Activated naive CD4-positive, alpha-beta T cell (primary cell): ENCODE measurements around the gene RIMBP2.

Source experiments
- DNase-seq, 4 experiments: peaks; one replicate each; lab custom pipeline; 2025; lab: John Stamatoyannopoulos, UW

Gene RIMBP2

DNA sequence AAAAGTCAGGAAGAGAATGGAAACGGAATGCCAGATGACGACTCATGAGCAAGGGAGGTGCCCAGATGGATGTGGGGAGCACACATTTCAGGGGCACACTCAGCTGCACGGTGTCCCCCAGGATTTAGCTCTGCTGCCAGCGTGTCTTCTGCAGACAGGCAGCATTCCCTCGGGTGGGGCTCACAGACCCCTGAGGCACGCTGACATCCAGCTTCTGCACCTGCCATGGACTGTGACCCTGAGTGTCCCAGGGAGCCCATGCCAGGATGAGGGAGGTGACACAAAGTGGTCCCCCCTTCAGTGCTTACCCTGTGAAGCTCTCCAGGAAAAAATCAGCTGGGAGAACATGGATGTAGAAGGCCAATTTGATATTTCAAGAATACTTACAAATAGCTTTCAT is 294.2 kb downstream of the RIMBP2 start:
- DNase-seq: no peak

DNA sequence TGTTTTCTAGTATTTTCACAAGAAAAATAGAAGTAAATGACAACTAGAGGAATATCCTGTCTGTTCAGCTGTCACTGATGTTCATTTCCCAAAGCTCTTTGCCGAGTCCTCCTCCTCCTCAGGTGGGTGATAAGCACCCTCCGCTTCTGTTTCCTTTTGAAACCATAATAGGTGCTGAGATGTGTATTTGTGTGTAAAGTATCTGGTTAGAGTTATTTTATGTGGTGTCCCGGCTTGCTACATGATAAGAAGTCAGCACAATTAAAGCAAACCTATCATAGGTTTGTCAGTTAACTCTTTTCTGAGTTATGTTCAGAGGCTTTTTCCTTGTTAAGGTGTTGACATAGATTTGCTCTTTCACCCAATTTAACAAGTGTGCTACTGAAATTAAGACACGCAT is 296.0 kb downstream of the RIMBP2 start:
- no peak for DNase-seq

DNA sequence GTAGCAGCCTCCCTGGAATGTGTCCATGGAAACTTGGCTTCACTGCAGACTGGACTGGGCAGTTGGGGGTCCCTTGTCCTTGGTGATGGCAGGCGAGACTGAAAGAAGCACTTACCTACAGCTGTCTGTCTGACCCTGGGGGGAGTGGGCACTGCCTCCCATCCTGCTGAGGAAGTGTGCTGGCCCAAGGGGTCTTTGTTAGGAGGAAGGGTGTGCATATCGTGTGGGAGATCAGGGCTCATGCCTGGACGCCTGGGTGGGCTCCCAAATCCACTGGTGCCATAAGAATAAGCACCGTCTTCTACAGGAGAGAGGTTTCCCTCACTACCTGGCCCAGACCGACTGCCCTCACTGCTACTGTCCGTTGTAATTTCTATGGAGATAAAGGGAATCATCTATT is 297.0 kb downstream of the RIMBP2 start:
- DNase-seq: no peak

DNA sequence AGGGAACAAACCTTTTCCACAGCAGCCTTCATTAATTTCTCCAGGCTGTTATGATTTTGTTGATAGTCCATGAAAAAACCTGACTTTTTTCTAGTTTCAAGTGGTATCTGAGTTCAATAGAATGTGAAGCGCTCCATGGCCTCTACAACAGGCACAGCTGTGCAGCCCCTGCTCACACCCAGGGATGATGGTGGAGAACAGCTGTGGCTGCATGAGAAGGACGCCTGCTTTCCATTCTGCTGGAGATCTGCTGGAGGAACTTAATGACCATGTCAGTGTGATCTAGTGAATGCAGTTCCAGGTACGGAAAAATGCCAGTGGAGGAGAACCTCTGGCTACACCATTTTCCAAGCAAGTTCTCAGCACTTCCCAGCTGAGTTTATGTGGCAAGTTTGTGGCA is 297.8 kb downstream of the RIMBP2 start:
- DNase-seq: no peak

DNA sequence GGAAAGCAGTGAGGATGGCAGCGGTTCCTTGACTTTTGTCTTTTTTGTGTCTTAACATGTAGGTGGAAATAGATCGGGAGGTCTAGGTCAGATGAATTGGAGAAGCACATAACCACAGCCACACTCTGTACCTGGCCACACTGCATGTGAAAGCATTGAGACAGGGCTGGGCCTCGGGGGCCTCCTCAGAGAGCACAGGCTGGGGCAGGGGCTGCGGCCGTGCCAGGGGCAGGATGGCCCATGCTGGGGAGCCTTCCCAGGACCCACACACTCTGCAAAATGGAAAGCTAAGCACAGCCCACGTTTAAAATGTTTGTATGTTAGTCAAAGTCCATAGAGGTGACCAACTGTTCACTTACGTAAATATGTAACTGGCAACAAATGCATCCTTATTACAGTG is 301.7 kb downstream of the RIMBP2 start:
- no peak for DNase-seq

DNA sequence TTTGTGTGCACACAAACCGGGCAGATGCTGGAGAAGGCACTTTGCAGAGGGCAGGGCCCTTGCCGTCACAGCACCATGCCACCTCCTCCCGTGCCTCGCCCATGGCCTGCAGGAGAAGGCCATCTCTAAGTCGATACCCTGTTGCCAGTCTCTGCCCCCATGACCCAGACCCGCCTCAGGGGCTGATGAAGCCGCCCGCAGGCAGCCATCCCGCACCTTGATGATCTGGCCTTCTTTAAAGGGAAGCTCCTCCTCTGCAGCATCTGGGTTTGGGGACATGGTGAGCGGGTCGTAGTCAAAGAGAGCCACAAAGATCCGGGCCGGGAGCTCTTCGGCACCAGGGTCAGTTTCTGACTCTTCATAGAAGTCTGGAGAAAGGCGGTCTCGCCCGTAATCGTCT is 302.2 kb downstream of the RIMBP2 start:
- DNase-seq: no peak

DNA sequence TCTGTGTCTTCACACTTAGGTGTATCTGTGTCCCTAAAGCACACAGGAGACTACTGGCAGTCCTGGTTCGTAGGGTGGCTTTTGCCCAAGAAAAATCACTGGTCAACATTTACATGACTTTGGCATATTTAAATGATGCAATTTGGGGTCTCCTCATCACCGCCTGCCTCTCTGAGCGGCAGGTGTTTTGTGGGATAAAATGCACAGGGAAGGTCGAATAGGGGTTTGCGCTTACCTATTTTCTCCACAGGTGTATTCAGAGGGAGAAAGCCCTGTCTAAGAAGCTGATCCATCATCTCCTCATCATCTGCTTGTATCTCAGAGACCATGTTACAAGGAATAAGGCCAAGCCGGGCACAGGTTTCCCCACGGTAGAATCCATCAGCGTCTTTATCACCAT is 303.7 kb downstream of the RIMBP2 start:
- no peak for DNase-seq

DNA sequence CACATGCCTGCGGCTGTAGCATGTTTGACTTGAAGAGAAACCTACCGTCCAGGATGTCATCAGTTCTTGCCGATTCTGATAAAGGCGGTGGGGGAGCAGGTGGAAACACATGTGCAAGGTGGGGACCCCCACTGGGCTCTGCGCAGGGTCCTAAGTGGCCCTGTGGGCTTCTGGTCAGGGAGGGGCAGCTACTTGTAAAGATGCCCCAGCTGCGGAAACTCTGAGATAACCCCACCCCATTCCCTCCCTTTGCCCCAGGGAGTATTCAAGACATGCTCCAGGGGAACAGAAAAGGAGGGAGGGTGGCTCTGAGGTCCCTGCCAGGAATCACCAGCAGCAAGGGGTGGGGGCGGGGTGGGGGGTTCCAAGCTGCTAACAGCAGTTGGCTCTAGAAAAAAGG is 310.8 kb downstream of the RIMBP2 start:
- no peak for DNase-seq

DNA sequence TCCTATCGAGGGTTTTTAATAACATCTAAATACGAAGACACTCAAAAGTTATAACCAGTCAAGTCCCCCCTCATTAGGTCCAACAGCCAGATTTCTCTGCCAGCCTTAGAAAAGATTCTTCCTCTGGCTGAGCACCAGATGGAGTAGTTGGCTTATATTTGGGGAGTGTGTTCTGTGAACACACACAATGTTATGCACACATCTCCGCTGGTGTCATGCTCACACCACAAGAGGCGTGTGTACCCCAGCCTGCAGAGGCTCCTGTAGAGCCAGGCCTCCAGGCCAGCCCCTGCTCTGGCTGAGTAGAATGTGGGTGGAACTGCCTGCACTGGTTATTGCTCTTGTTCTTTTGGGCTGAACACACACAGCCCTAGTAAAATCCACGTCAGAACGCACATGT is 314.4 kb downstream of the RIMBP2 start:
- no peak for DNase-seq

DNA sequence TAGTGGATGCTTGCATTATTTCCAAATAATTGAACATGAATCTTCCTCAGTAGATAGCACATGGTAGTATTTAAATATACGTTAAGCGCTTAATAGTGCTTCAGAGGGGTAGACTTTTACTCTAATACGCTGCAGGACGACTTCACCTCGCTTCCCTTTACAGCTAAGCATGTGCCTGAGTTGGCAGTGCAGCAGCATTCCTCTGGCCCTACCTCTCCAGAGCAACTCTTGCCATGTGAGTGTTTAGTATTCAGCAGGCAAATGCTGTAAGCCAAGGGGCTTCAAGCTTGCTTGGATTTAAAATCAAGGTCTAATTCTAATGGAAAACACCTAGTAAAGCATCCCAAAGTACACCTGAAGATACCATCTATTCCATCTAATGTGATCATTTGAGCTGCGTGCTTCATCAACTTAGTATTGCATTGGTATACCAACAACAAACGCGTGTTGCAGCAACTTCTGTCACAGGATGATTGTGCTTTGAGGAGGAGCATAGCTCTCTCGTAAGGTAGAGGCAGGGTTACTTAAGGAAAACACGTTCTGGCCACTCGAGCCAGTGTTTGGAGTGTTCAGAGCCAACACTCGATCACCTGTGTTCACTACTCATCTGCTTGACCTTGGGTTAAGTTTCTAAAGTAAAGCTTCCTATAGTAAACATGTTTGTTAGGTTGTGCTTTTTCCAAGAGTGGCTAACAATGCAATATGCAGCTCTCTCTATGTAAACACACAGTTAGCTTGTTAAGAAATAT is 317.8 kb downstream of the RIMBP2 start:
- DNase-seq: no peak

DNA sequence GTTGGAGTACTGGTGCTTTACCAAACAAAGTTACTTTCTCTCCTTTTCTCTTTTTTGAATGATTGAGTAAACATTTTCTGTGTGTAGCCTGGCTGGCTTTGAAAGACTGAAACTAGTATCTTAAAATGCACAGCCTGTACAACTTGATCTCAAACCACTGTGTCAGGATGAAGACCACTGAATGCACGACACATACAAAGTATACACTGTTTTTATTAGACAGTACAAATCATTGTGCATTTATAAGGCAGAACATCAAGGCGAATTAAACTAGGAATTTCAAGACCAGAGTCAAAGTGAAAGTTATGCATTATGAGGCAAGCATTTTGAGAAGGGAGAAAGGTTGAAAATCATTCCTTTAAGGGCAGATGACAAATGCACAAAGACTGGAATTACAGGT is 319.4 kb downstream of the RIMBP2 start:
- no peak for DNase-seq

DNA sequence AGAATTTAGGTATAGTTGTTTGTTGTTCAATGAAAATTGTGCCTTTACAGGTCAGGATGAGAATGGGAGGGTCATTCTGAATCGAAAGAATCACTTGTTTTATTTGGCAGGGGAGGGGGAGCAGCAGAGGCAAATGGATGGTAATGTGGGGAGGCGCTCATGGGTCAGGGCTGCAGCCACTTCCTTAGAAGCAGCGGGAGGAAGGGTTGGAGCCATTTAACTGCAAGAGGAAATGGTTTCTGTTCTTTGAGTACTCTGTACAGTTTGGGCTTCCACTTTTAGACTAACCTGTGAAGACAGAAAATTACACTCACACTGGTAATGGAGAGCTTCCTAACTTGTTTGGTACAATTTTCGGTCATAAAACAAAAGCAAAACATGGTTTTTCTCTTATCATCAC is 321.2 kb downstream of the RIMBP2 start:
- DNase-seq: no peak

DNA sequence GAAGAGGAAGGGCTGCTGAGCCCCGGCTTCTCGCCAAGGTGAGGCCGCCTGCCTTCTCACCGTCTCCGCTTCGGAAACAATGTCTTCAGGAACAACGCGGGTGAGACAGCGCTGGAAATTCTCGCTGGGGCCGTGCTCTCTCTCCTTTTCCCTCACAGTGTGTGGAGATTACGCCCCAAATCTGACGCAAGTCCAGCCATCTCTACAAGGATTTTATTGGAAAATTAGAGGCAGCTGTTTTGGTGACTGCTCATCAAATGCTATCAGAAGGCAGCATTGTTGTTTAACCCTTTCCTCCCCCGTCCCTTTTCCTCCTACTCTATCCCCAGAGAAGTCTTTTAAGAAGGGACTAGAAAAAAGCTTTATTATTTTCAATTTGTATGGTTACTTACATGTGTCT is 324.9 kb downstream of the RIMBP2 start:
- DNase-seq: no peak

DNA sequence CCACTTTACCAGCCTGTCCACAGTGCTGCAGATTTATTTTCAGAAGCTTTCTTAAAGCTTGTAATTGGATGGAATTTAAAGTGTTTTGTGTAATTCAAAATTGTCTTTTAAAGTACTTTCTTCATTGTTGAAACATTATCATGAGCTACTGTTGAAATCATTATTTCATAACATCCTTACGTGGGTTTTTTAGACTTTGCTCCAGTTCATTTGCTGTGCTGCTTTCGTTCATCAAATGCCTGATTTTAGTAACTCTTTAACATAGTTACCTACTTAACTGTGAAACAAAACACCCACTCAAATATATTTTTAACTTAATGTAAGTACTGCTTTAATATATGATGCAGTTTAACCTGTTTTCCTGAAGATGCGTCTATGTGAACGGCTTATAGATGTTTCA is 330.9 kb downstream of the RIMBP2 start:
- DNase-seq: no peak

DNA sequence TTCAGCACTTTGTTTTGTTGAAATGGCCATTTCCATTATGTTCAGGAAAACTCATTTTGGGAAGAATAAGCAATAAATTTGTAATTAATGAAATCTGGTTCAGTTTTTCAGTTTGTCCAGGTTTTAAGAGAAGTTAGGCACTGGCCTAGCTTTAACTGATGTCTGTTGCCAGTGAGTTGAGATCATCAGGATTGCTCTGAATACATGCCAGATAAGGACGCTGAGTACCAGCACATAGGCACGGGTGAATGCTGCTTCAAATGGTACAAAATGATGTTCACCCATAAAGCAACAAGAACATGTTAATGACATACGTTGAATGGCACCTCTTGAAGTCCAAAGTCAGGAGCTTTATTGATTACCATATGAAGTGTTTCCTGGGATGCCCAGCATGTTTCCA is 331.9 kb downstream of the RIMBP2 start:
- DNase-seq: no peak

DNA sequence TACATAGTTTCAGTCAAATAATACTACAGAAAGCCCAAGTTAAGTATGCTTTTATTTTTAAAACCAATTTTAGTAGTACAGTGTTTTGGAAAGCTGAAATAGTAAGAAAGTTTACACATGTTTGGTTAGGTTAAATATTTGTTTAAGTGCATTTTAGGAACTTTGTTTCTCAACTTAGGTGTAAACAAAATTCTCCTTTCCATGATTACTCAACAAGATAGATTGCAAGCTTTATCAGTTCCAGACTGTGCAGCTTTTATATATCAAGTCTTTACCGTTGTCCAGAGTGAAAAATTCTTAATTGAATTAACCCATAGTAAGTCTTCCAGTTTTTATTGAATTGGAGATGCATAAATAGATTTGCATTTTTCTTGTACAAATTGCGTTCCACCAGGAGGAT is 333.3 kb downstream of the RIMBP2 start:
- DNase-seq: no peak

DNA sequence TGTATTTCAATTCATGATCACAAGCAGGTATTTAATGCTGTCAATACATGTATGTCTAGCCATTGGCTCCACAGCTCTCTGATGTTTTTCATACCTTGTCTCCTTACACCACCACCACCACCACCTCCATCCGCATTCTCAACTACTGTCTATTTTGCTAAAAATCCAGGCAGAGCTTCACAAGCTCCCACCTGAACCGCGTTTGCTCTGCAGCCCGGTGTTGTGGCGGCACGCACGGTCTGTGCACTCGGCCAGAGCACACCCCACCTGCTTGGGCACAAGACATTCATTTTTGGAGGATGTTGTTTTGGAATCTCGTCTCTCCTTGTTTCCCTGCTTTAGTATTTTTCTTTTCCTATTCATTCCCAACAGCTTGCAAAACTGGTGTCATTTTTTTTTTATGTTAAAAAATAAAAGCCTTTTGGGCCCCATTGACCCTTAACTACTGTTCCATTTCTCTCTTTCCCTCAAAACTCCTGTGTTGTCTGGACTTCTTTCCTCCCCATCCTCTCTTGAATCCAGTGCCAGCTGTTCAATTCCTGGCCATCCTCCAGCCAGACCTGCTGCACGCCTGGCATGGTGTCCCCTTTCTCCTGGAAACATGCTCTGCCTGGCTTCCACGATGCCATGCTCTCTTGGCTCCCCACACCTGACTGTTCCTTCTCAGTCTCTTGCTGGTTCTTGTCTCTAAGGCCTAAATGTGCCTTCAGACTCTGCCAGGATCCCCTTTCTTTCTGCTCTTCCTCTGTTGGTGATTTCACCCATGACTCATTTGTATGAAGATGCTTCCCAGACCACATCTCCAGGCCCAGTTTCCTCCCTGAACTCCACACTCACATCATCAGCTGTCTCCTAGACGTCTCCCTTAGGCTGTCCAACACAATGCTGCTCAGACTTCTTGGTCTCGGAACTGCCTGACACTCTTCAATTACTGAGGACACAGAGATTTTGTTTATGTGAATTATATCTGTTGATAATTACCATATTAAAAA is 340.5 kb downstream of the RIMBP2 start:
- no peak for DNase-seq

DNA sequence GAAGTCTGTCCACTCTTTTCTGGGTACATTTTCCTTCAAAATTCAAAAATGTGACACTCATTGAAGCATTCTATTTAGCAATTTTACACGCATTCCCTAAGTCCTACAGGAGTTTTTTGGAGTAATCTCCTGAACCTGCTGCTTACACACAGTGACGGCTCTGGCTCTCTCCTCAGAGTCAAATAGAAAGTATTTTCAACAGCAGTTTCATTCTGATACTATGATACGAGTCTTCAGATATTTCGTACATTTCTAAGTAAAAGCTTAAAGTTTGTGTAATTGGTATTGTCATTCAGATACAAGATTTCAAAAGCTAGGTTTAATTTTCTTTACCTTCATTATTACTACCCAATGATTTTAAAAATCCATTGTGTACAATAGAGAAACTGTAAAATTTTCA is 342.0 kb downstream of the RIMBP2 start:
- no peak for DNase-seq

DNA sequence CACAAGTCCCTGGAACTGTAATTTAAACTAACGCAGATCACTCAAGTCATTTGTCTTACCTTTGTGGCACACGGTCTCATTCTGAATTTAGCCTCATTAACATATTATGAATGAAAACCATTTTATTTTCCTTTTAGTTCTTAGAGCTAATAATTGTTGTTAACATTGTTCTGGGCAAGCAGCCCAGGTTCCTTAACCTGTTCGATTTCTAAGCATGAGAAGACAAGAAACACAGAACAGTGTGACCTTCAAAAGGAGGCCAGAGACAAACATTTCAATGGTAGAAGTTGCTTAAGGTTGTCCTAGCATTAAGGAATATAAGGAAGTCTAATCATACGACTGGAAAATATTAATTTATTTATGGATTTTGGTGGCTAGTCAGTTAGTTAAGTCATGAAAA is 343.2 kb downstream of the RIMBP2 start:
- no peak for DNase-seq

DNA sequence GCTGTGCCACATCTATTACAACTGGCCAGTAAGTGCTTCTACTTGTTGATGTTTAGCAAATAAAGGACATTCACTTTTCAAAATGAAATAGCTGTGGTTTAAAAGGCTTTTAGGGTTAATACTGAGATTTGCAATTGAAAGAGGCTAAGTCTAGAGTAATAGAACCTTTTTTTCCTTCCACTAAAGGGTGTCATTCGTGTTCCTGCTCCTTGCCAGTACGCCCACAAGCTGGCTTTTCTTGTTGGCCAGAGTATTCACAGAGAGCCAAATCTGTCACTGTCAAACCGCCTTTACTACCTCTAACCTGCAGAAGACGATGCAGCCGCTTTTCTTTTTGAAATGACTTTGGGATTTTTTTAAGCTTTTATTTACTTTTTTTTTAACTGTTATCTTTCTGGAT is 344.8 kb downstream of the RIMBP2 start:
- no peak for DNase-seq

DNA sequence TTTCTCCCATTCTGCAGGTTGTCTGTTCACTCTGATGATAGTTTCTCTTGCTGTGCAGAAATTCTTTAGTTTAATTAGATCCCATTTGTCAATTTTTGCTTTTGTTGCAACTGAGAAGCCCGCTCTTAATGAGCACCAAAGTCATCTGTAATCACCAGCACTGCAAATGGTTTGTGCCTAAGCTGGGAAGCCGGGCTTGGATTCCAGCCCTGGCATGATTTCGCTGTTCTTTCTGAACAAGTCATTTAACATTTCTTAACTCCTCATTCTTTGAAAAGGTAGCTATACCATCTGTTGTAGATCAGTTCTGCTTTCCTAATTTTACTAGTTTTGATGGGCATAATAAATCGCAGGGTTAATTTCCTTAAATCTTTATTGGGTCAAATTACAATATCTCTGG is 346.3 kb downstream of the RIMBP2 start:
- no peak for DNase-seq

DNA sequence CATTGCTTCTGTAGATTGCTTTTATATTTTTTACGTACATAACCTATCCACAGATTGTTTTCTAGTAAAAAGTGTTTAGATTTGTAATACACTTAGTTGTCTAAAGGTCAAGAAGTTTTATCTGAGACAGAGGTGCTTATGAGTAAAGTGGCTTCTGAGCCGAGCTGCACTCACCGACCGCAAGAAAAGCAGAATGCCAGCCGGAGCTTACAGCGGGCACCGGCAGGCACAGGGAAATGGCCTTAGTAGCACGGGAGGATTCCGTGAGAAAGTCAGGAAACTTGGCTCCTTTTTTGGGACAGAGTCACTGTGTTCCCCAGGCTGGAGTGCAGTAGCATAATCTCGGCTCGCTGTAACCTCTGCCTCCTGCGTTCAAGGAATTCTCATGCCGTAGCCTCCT is 348.6 kb downstream of the RIMBP2 start:
- no peak for DNase-seq

DNA sequence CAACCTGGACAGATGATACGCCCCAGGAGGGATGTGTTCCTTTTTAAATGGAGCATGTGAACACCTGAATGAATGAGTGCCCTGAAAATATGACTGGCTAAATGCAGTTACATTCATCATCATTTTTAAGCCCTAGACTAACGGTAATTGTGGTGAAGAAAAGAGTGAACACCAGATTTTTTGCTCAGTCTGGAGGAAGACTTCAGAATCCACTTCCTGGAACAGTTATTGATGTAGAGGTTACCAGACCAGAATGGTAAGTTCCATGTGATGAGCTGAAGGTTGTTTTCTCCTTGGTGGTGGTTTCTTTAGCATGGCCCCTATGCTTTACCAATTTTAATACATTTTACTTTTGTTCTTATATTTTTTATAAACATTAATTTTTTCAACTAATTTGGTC is 349.1 kb downstream of the RIMBP2 start:
- DNase-seq: no peak
